K562 (cell line): ENCODE measurements around the gene GMEB2. TPM values are rescaled to one million over a fixed set of nuclear protein-coding genes. Genes with fewer than 3 reads are reported as not detected.

Experiments
- ATAC-seq: fragments of 200-7000 bp; cut with Tn5 transposase; 3 replicates; pipeline ENCODE4 v1.9.1; 2020; ENCODE audit warnings: moderate library complexity
- Bru-seq: library from RNA; stranded (reverse); fragments of 400-500 nt; gene quantifications from one replicate; lab custom pipeline; 2021; lab: Mats Ljungman, UMichigan
- BruChase-seq, 2 experiments: library from RNA; stranded (reverse); fragments of 400-500 nt; gene quantifications; one replicate each; lab custom pipeline; 2021; lab: Mats Ljungman, UMichigan
- BruUV-seq: library from RNA; stranded (reverse); fragments of 400-500 nt; replicated peaks from 2 replicates; lab custom pipeline; 2021; lab: Mats Ljungman, UMichigan
- CTCF ChIA-PET: fragments of 300-600 bp; formaldehyde crosslinking; extraction: SDS; loops from one replicate; lab custom pipeline; 2021; ENCODE audit warnings: low intra/inter-chr PET ratio; lab: Yijun Ruan, JAX
- POLR2A ChIA-PET: fragments of 300-600, 350-650 bp; sonication (Branson Sonifier 250); formaldehyde crosslinking; extraction: SDS; loops from one replicate; lab custom pipeline; 2021; ENCODE audit warnings: antibody characterized with exemption, inconsistent platforms; lab: Yijun Ruan, JAX
- DNase-seq, 4 experiments: peaks; one replicate each; pipeline versions ENCODE4 v3.0.0 to v3.0.0-alpha.2; 2011 to 2018; ENCODE audit warnings: low spot score in 3 of 4, mixed read lengths in 3 of 4; ENCODE audit errors: extremely low read depth in 1 of 4
- FAIRE-seq: peaks from 2 replicates; lab custom pipeline; 2011; peaks lifted over from hg19 to GRCh38; lab: Jason Lieb, UNC
- H2AFZ ChIP-seq: 2 replicates; pipeline ENCODE4 v1.6.0; 2011; ENCODE audit warnings: low read depth, low read length, control low read depth, inconsistent platforms
- H3K27ac ChIP-seq: fragments of 200-600 bp; 3 replicates; pipeline ENCODE4 v1.8.0; 2011; ENCODE audit warnings: low read depth, mild to moderate bottlenecking, control low read depth, inconsistent platforms, low read length, moderate library complexity, mixed read lengths; ENCODE audit errors: extremely low read depth
- H3K27me3 ChIP-seq, 2 experiments: fragments of 300-600 bp in 1 of 2; 2 replicates in 1 of 2; 3 replicates in 1 of 2; pipeline versions ENCODE4 v1.6.0 to v1.8.0; 2011; ENCODE audit warnings: inconsistent platforms in 2 of 2, low read length in 2 of 2, mild to moderate bottlenecking in 1 of 2, mixed read lengths in 1 of 2, moderate library complexity in 1 of 2; ENCODE audit not compliant: control insufficient read depth in 2 of 2, insufficient read depth in 2 of 2
- H3K36me3 ChIP-seq: fragments of 300-600 bp; 3 replicates; pipeline ENCODE4 v1.8.0; 2011; ENCODE audit warnings: mild to moderate bottlenecking, low read length, inconsistent platforms; ENCODE audit not compliant: control insufficient read depth, insufficient read depth
- H3K4me1 ChIP-seq, 2 experiments: fragments of 200-600 bp in 1 of 2; replicated peaks in 1 of 2; 2 replicates in 1 of 2; 3 replicates in 1 of 2; pipeline versions ENCODE4 v1.5.1 to v1.8.0; 2011; ENCODE audit warnings: inconsistent platforms in 2 of 2, low read length in 2 of 2, mild to moderate bottlenecking in 1 of 2, mixed read lengths in 1 of 2, moderate library complexity in 1 of 2; ENCODE audit not compliant: control insufficient read depth in 2 of 2, insufficient read depth in 2 of 2
- H3K4me2 ChIP-seq: 2 replicates; pipeline ENCODE4 v1.6.1; 2011; ENCODE audit warnings: low read length, control low read depth, inconsistent platforms, mixed read lengths; ENCODE audit not compliant: insufficient read depth
- H3K4me3 ChIP-seq: fragments of 200-600 bp; sonication (generic), shearing (Covaris generic); 2 replicates; pipeline ENCODE4 v1.5.1; 2016; ENCODE audit warnings: control low read depth, inconsistent platforms
- H3K79me2 ChIP-seq: fragments of 200-600 bp; 3 replicates; pipeline ENCODE4 v1.8.0; 2011; ENCODE audit warnings: low read length, inconsistent platforms; ENCODE audit not compliant: control insufficient read depth, insufficient read depth
- H3K9ac ChIP-seq, 2 experiments: 2 replicates each; pipeline versions ENCODE4 v1.6.0 to v1.6.1; 2011; ENCODE audit warnings: low read depth in 2 of 2, low read length in 2 of 2, control low read depth in 1 of 2, inconsistent platforms in 1 of 2, mild to moderate bottlenecking in 1 of 2, mixed read lengths in 1 of 2; ENCODE audit not compliant: insufficient read depth in 1 of 2
- H3K9me1 ChIP-seq: one replicate; pipeline ENCODE4 v1.6.0; 2011; ENCODE audit warnings: inconsistent platforms, mild to moderate bottlenecking, low read length, moderate library complexity; ENCODE audit not compliant: control insufficient read depth, insufficient read depth
- H3K9me3 ChIP-seq: replicated peaks from 2 replicates; pipeline ENCODE4 v1.5.1; 2011; ENCODE audit warnings: low read depth, low read length, inconsistent platforms; ENCODE audit not compliant: control insufficient read depth, insufficient read depth
- H4K20me1 ChIP-seq: replicated peaks from 2 replicates; pipeline ENCODE4 v1.6.1; 2011; ENCODE audit warnings: low read length, inconsistent platforms, mixed read lengths; ENCODE audit not compliant: control insufficient read depth, insufficient read depth
- CBX2 ChIP-seq: fragments of 200-600 bp; sonication (generic); IDR thresholded peaks from one replicate; pipeline ENCODE4 v1.6.1; 2012; ENCODE audit warnings: mild to moderate bottlenecking, low read length, inconsistent platforms; ENCODE audit not compliant: insufficient read depth, poor library complexity, severe bottlenecking
- CREM ChIP-seq: IDR thresholded peaks from 2 replicates; pipeline ENCODE4 v1.6.1; 2014; ENCODE audit warnings: antibody characterized with exemption, low read depth
- E2F3 ChIP-seq: fragments of 250-450 bp; sonication (Bioruptor Pico); IDR thresholded peaks from 2 replicates; pipeline ENCODE4 v1.4.0; 2020; ENCODE audit warnings: mild to moderate bottlenecking
- E2F6 ChIP-seq, 2 experiments: IDR thresholded peaks; 2 replicates each; pipeline ENCODE4 v1.6.1; 2011; ENCODE audit warnings: borderline replicate concordance in 1 of 2, control low read depth in 1 of 2, low read depth in 1 of 2, low read length in 1 of 2, mild to moderate bottlenecking in 1 of 2, mixed read lengths in 1 of 2, moderate library complexity in 1 of 2; ENCODE audit not compliant: insufficient read depth in 1 of 2, insufficient read length in 1 of 2, poor library complexity in 1 of 2, severe bottlenecking in 1 of 2; ENCODE audit errors: extremely low read depth in 1 of 2
- FIP1L1 ChIP-seq: fragments of 200-400 bp; formaldehyde crosslinking; IDR thresholded peaks from 2 replicates; pipeline ENCODE4 v1.6.1; 2018; ENCODE audit warnings: mild to moderate bottlenecking, low read depth, low read length; ENCODE audit not compliant: poor library complexity, severe bottlenecking
- FUS ChIP-seq: fragments of 200-400 bp; formaldehyde crosslinking; optimal IDR thresholded peaks from 2 replicates; pipeline ENCODE3; 2017; ENCODE audit warnings: low read depth, low read length
- HDGF ChIP-seq: fragments of 450-650 bp; IDR thresholded peaks from 2 replicates; pipeline ENCODE4 v1.6.1; 2016
- RB1 ChIP-seq: fragments of 450-650 bp; IDR thresholded peaks from 2 replicates; pipeline ENCODE4 v1.6.1; 2017; ENCODE audit warnings: low read depth, mild to moderate bottlenecking
- SAFB ChIP-seq: fragments of 200-400 bp; formaldehyde crosslinking; IDR thresholded peaks from 2 replicates; pipeline ENCODE4 v1.6.1; 2017; ENCODE audit warnings: low read depth, low read length, borderline replicate concordance
- STAT5B ChIP-seq: fragments of 250-450 bp; sonication (Bioruptor Pico); IDR thresholded peaks from 2 replicates; pipeline ENCODE4 v1.8.0; 2021; ENCODE audit warnings: mild to moderate bottlenecking, inconsistent platforms
- THRB ChIP-seq: fragments of 450-650 bp; formaldehyde crosslinking; conservative IDR thresholded peaks from 2 replicates; pipeline ENCODE4 v1.4.0; 2022; ENCODE audit warnings: mild to moderate bottlenecking, missing genetic modification characterization
- XRCC3 ChIP-seq: fragments of 450-650 bp; IDR thresholded peaks from 2 replicates; pipeline ENCODE4 v1.6.1; 2017; ENCODE audit warnings: mild to moderate bottlenecking, moderate library complexity
- ZNF174 ChIP-seq: fragments of 250-450 bp; sonication (Bioruptor Pico); IDR thresholded peaks from 2 replicates; pipeline ENCODE4 v1.4.0; 2020; ENCODE audit warnings: mild to moderate bottlenecking
- ZNF197 ChIP-seq: fragments of 200-800 bp; sonication (Bioruptor generic); IDR thresholded peaks from 2 replicates; pipeline ENCODE4 v1.6.1; 2016; ENCODE audit warnings: low read depth, missing genetic modification characterization, missing compliant biosample characterization
- WGBS: fragments of 100-300 bp; shearing (Covaris generic); methylation state at CpG from one replicate; pipeline ENCODE4 v1.1.6; 2016; ENCODE audit warnings: low coverage, mixed read lengths; ENCODE audit not compliant: insufficient coverage; ENCODE audit errors: missing lambda C conversion rate; 5-methylcytosine and 5-hydroxymethylcytosine counted together
- in situ Hi-C: fragments of 300-500 bp; cut with MboI; formaldehyde crosslinking; loops from 4 replicates; pipeline ENCODE4 v1.15.0; 2018; ENCODE audit warnings: inconsistent platforms, mixed read lengths
- intact Hi-C: fragments of 100-400 bp; cut with micrococcal nuclease; formaldehyde crosslinking; loops from 2 replicates; pipeline ENCODE4 v1.14.2; 2022
- long read RNA-seq, 3 experiments: library from polyadenylated mRNA in 2 of 3; library from RNA in 1 of 3; unstranded in 2 of 3; stranded (forward) in 1 of 3; transcript quantifications; one replicate each; pipeline ENCODE4 v2.0.0, GENCODE V29; 2019 to 2022
- polyA minus RNA-seq, 3 experiments: library from RNA; depleted of rRNA, polyadenylated mRNA; stranded (reverse); fragments of >200 nt; gene quantifications; 2 replicates each; pipeline ENCODE4 v1.2.3, GENCODE V29; 2011
- polyA plus RNA-seq, 8 experiments: library from polyadenylated mRNA; depleted of rRNA in 4 of 8; stranded (reverse) in 5 of 8; unstranded in 3 of 8; fragments of >200 nt; fragmentation: Nextera tagmentation in 2 of 8; fragmentation: Illumina TruSeq in 1 of 8; extraction: Ambion mirVana in 2 of 8; extraction: Trizol in 1 of 8; gene quantifications; 2 replicates each; pipeline versions ENCODE4 v1.2.1 to v1.2.3, GENCODE V29; 2011 to 2014; ENCODE audit warnings: inconsistent platforms in 1 of 8, missing spikeins in 1 of 8
- total RNA-seq, 7 experiments: library from RNA; depleted of rRNA in 6 of 7; stranded (reverse); fragments of >200 nt in 6 of 7; fragmentation: Illumina TruSeq in 2 of 7; extraction: Trizol in 2 of 7; gene quantifications; 2 replicates each; pipeline versions ENCODE4 v1.2.1 to v1.2.3, GENCODE V29; 2011 to 2021; ENCODE audit warnings: low replicate concordance in 1 of 7

GMEB2 gene
- total RNA-seq (2011; cell fraction: chromatin; rRNA removed; ENCODE audit: low replicate concordance), result 8.8 and 18.6 TPM in 2 replicates
- 13.2 and 13.8 TPM in 2 replicates for total RNA-seq (2011; cell fraction: nucleolus; rRNA removed)
- 10.0 and 10.4 TPM in 2 replicates for total RNA-seq (2011; cell fraction: nucleoplasm; rRNA removed)
- total RNA-seq (2014; rRNA removed) (10.2 and 11.5 TPM in 2 replicates), total RNA-seq (2014; rRNA removed; fragmentation: Illumina TruSeq; extraction: Trizol) (2.6 and 2.8 TPM in 2 replicates), total RNA-seq (2015; rRNA removed; fragmentation: Illumina TruSeq; extraction: Trizol) (5.2 and 5.5 TPM in 2 replicates), total RNA-seq (2021) (11.5 and 13.9 TPM in 2 replicates), polyA plus RNA-seq (2011; rRNA removed) (7.4 and 8.1 TPM in 2 replicates), polyA plus RNA-seq (2014; fragmentation: Illumina TruSeq; extraction: Trizol) (6.3 and 8.8 TPM in 2 replicates), polyA plus RNA-seq (2014; fragmentation: Nextera tagmentation; extraction: Ambion mirVana) (under 1 TPM; 0.03 to 0.08 TPM), polyA plus RNA-seq (2014; rRNA removed) (8.4 and 8.5 TPM in 2 replicates), polyA minus RNA-seq (2011; rRNA and poly(A)+ RNA removed) (3.0 and 4.5 TPM in 2 replicates), Bru-seq, nascent RNA (percentile 60 among the genes with signal in this experiment), BruChase-seq, experiment 1, labeled RNA remaining after a 2-hour chase (percentile 66 among the genes with signal in this experiment), BruChase-seq, experiment 2, labeled RNA remaining after a 6-hour chase (percentile 69 among the genes with signal in this experiment)
- 8.1 and 14.6 TPM in 2 replicates for polyA plus RNA-seq (2011; cell fraction: cytosol; rRNA removed)
- polyA plus RNA-seq (2011; cell fraction: nucleus; rRNA removed), result 18.5 and 27.6 TPM in 2 replicates
- polyA plus RNA-seq (2012), result 8.0 and 9.6 TPM in 2 replicates
- polyA minus RNA-seq (2011; cell fraction: cytosol; rRNA and poly(A)+ RNA removed), result 6.2 and 7.3 TPM in 2 replicates
- 4.3 and 4.4 TPM in 2 replicates for polyA minus RNA-seq (2011; cell fraction: nucleus; rRNA and poly(A)+ RNA removed)
- long read RNA-seq, experiment 1, full-length matches to known transcripts, result 8 of 71 reads
- long read RNA-seq, experiment 1, partial matches to known transcripts, result 58 of 71 reads
- long read RNA-seq, experiment 1, other reads (novel, unspliced or antisense), result 5 of 71 reads
- long read RNA-seq, experiment 2, full-length matches to known transcripts, result 7 of 23 reads
- long read RNA-seq, experiment 2, partial matches to known transcripts, result 1 of 23 reads
- long read RNA-seq, experiment 2, other reads (novel, unspliced or antisense), result 15 of 23 reads
- long read RNA-seq, experiment 3, partial matches to known transcripts, result 0 of 6 reads
- long read RNA-seq, experiment 3, other reads (novel, unspliced or antisense), result 6 of 6 reads

GRCh38 chr20:63626424-63627128 lies at the start of gene GMEB2:
TSS of gene GMEB2 (minus strand) at chr20:63627101. CDS start at chr20:63619397, 7,704 bp downstream.
- WGBS, result 2% methylated on average over 22 of the region's 114 CpGs
- FAIRE-seq, result no peak
- no peak for TF ChIP-seq CBX2
- TF ChIP-seq CREM, result peak; percentile 88
- TF ChIP-seq E2F6 (IDR thresholded peaks at IDR 0.05; ENCODE audit: borderline replicate concordance in 1 of 2, extremely low read depth in 1 of 2, insufficient read depth in 1 of 2, insufficient read length in 1 of 2, low read depth in 1 of 2, low read length in 1 of 2, poor library complexity in 1 of 2, severe bottlenecking in 1 of 2), result peak in 1 of 2 experiments; percentile 60
- TF ChIP-seq THRB (CRISPR knock-in tag), result no peak
- peak; percentile 79 for TF ChIP-seq RB1
- no peak for TF ChIP-seq XRCC3
- TF ChIP-seq SAFB, result peak; percentile 73; the same call in 1 of the 2 replicates
- 0 out of 2 replicates have a peak, but pooled peaks have one; percentile 56 for TF ChIP-seq E2F3 (CRISPR knock-in tag)
- peak; percentile 62 for TF ChIP-seq FIP1L1
- TF ChIP-seq ZNF174 (CRISPR knock-in tag), result no peak
- TF ChIP-seq FUS, result peak; percentile 60
- TF ChIP-seq HDGF, result no peak
- peak; percentile 92; the same call in 1 of the 2 replicates for TF ChIP-seq ZNF197 (CRISPR knock-in tag)
- no peak for TF ChIP-seq STAT5B (CRISPR knock-in tag)

More at GRCh38 chr20:63626424-63627128, at the start of gene GMEB2:
- H3K27me3 ChIP-seq, result no peaks in the 10 kb centered on the region
- intact Hi-C loops, result no loop called here
- ATAC-seq (peak; percentile 51), DNase-seq (peak; percentile 84 to 90 (median 88))
- no peaks in the 10 kb centered on the region for H4K20me1 ChIP-seq
- BruUV-seq, result no TSS peak
- peak within 1 kb of the TSS; percentile 91 for H2AFZ ChIP-seq
- peak within 1 kb of the TSS; percentile 94 for H3K4me2 ChIP-seq
- in situ Hi-C loops, result no loop called here
- H3K27ac ChIP-seq, result peak within 1 kb of the TSS; percentile 97
- ChIA-PET POLR2A (interaction anchor here (0.6 to 1.0 kb wide), 13 partner anchors 8 to 357 kb away, joined by 3 to 6 read pairs (median 3); partner anchors contain the start of gene HELZ2), CTCF (interaction anchor here (0.5 kb wide), 1 partner anchor 46 kb away, joined by 3 read pairs; no protein-coding TSS in a partner anchor)
- no peaks in the 10 kb centered on the region for H3K9me3 ChIP-seq
- H3K79me2 ChIP-seq, result peaks cover 66% of the 10 kb centered on the region
- peaks cover 7 to 46% of the 10 kb centered on the region in 2 experiments; a peak in 4 of 5 replicates for H3K4me1 ChIP-seq
- H3K9me1 ChIP-seq, result no peaks in the 10 kb centered on the region
- peak within 1 kb of the TSS; percentile 99 for H3K9ac ChIP-seq
- peaks cover 8% of the 10 kb centered on the region; the same call in 1 of the 3 replicates for H3K36me3 ChIP-seq
- H3K4me3 ChIP-seq, result peak within 1 kb of the TSS; percentile 99
